ENCODE data around the gene PGA3. TPM values are rescaled to one million over a fixed set of nuclear protein-coding genes. Genes with fewer than 3 reads are reported as not detected.
"Not testable (repeated sequence)": the region's sequence is repeated elsewhere in the genome, so short reads cannot be mapped to it uniquely, and the experiment has no call there.

PGA3 gene
- total RNA-seq, 2 experiments from 2014 or later, result not detected

DNA sequence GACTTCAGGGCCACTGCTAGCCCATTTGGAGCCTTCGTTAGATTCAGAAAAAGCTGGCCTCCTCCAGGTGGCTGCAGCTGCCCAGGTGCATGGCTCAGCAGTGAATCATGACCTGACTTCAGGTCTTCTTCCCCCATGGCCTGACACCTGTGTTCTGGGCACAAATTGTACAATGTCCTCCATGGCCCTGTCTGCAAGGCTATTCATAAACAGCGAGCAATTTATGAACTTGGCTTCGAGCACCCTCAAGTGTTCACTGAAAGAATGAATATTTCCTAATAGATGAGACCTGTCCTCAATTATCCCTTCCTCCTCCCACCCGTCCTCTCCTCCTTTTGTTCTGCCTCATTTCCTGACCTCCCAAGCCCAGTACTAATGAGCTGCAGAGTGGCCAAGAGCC lies 29.9 kb upstream of the PGA3 start:
- peaks cover 2% of the 10 kb centered on the region for H3K9me3 Mint-ChIP-seq
- H3K4me3 Mint-ChIP-seq, result no peak overlapping the region
- CTCF ChIA-PET, result interaction anchor here (0.9 kb wide), 1 partner anchor 13 kb away, joined by 5 read pairs; no protein-coding TSS in a partner anchor
- H3K36me3 Mint-ChIP-seq, result no peaks in the 10 kb centered on the region
- H3K27me3 Mint-ChIP-seq, result peaks cover 2% of the 10 kb centered on the region
- H3K27ac Mint-ChIP-seq, result no peak overlapping the region
- POLR2A ChIA-PET, result no interaction called here
- intact Hi-C loops (cut with micrococcal nuclease), result no loop called here
- H3K4me1 Mint-ChIP-seq (ENCODE audit: low read depth), result peaks cover 11% of the 10 kb centered on the region
- DNase-seq, result no peak

DNA sequence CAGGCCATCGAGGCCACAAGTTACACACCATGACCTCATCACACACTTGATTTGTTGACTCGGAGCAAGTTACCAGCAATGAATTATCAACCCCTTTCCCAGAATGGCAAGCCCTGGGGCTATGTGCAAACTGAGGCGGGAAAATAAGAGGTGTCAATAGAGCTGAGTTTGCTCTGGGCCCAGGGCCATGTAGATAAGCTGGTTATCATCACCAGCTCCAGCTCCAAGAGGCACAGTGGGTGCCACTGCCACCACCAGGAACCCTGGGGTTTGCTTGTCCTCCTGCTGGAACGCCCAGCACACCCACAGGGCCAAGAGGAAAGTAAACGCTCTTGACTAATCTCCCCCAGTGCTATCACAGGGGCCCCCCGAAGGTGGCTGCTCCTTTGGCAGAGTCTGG lies 29.0 kb upstream of the PGA3 start:
- peaks cover 11% of the 10 kb centered on the region for H3K4me1 Mint-ChIP-seq (ENCODE audit: low read depth)
- H3K9me3 Mint-ChIP-seq, result peaks cover 2% of the 10 kb centered on the region
- no peak for DNase-seq
- peaks cover 2% of the 10 kb centered on the region for H3K27me3 Mint-ChIP-seq
- ChIA-PET CTCF (interaction anchor here (0.9 kb wide), 1 partner anchor 12 kb away, joined by 5 read pairs; no protein-coding TSS in a partner anchor), POLR2A (no interaction called here)
- H3K27ac Mint-ChIP-seq, result no peak overlapping the region
- intact Hi-C loops (cut with micrococcal nuclease), result no loop called here
- H3K4me3 Mint-ChIP-seq, result no peak overlapping the region
- no peaks in the 10 kb centered on the region for H3K36me3 Mint-ChIP-seq

DNA sequence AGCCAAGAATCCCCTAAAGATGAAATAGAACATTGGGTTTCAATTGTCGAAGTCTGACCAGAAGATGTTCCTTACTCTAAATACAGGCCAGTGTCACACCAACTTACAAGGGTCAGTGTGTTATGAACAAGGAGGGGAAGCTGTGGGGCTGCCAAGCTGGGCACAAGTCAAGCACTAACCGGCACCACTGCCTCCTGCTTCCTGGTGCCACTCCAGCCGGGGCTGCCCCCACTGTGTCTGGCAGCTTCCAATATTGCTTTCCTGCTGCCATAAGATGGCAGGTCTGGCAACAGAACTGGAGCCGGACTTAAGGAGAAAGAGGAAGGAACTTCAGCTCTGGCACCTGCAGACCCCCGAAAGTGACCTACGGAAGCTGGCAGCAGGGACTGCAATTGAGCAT lies 28.4 kb upstream of the PGA3 start:
- ChIA-PET POLR2A (no interaction called here), CTCF (interaction anchor here (0.6 to 1.4 kb wide), 3 partner anchors 12 to 344 kb away, joined by 3 to 7 read pairs (median 3); no protein-coding TSS in a partner anchor)
- peaks cover 2% of the 10 kb centered on the region for H3K9me3 Mint-ChIP-seq
- H3K4me3 Mint-ChIP-seq, result no peak overlapping the region
- H3K4me1 Mint-ChIP-seq (ENCODE audit: low read depth), result peaks cover 11% of the 10 kb centered on the region
- no peak for DNase-seq
- intact Hi-C loops (cut with micrococcal nuclease), result no loop called here
- H3K36me3 Mint-ChIP-seq, result no peaks in the 10 kb centered on the region
- peaks cover 2% of the 10 kb centered on the region for H3K27me3 Mint-ChIP-seq
- no peak overlapping the region for H3K27ac Mint-ChIP-seq

DNA sequence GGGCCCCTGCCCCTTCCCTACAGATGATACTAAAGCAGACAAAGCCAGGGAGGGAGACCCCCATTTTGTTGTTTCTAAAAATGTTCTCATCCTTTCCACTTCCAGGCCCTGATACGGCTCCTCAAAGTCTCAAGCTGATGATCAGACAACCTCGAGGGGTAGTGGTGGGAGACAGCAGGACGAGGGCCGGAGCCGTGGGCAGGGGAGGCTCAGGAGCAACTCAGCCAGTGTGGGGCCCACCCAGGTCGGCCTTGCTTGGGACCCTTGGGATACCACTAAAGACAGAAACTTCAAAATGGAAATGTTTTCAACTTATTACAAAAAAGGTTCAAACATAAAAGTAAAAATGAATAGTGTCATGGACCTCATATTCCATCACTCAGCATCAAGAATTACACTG lies 26.9 kb upstream of the PGA3 start:
- Mint-ChIP-seq H3K27me3 (peaks cover 2% of the 10 kb centered on the region), H3K9me3 (peaks cover 2% of the 10 kb centered on the region), H3K27ac (no peak overlapping the region), H3K4me3 (no peak overlapping the region), H3K4me1 (ENCODE audit: low read depth) (peaks cover 11% of the 10 kb centered on the region), H3K36me3 (no peaks in the 10 kb centered on the region)
- DNase-seq, result no peak
- POLR2A ChIA-PET, result no interaction called here
- CTCF ChIA-PET, result interaction anchor here (2.5 kb wide), 1 partner anchor 11 kb away, joined by 11 read pairs; no protein-coding TSS in a partner anchor
- intact Hi-C loops (cut with micrococcal nuclease), result no loop called here

DNA sequence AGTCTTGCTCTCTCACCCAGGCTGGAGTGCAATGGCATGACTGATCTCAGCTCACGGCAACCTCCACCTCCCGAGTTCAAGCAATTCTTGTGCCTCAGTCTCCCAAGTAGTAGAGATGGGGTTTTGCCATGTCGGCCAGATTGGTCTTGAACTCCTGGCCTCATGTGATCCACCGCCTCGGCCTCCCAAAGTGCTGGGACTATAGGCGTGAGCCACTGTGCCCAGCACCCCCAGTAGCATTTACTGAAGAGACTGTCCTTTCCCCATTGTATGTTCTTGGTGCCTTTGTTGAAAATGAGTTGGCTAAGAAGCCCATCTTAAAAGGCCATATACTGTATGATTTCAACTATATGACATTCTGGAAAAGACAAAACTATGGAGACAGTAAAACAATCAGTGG lies 23.1 kb upstream of the PGA3 start:
- H3K27ac Mint-ChIP-seq; CTCF ChIA-PET; H3K36me3 Mint-ChIP-seq; H3K27me3 Mint-ChIP-seq; intact Hi-C loops (cut with micrococcal nuclease); H3K4me3 Mint-ChIP-seq; DNase-seq; POLR2A ChIA-PET; H3K9me3 Mint-ChIP-seq; H3K4me1 Mint-ChIP-seq (ENCODE audit: low read depth): not testable (repeated sequence)

DNA sequence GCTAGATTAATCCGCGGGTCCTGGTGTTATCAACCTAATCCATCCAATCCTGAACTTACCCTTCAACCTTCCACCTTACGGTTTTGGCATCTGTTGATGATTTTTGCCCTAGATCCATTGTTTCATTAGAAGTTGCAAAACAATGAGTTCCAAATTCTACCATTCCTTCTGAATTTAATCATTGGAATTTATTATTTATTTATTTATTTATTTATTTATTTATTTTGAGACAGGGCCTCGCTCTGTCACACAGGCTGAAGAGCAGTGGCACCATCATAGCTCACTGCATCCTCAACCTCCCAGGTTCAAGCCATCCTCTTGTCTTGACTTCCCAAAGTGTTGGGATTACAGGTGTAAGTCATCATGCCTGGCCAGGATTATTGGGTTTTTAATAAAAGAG lies 21.8 kb upstream of the PGA3 start:
- no peaks in the 10 kb centered on the region for H3K27me3 Mint-ChIP-seq
- H3K27ac Mint-ChIP-seq, result no peak overlapping the region
- POLR2A ChIA-PET, result no interaction called here
- CTCF ChIA-PET, result no interaction called here
- H3K9me3 Mint-ChIP-seq, result no peaks in the 10 kb centered on the region
- intact Hi-C loops (cut with micrococcal nuclease), result no loop called here
- H3K36me3 Mint-ChIP-seq, result no peaks in the 10 kb centered on the region
- no peak for DNase-seq
- no peak overlapping the region for H3K4me3 Mint-ChIP-seq
- no peaks in the 10 kb centered on the region for H3K4me1 Mint-ChIP-seq (ENCODE audit: low read depth)

DNA sequence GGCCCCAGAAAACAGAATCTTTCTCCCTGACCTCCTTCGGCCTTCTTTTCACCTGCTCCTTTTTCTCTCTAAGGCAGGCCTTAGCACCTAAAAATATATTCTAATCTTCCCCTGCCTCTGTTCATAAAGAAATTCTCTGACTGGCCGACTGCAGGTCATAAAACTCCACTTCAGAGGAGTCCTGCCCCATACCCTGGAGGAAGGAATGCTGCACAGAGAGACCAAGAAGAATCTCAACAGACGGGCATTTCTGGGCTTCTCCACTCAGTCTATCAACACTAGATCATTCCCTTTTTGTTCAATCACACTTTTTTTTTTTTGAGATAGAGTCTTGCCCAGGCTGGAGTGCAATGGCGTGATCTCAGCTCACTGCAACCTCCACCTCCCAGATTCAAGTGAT lies 19.7 kb upstream of the PGA3 start:
- no peaks in the 10 kb centered on the region for H3K9me3 Mint-ChIP-seq
- no peak for DNase-seq
- H3K27me3 Mint-ChIP-seq, result no peaks in the 10 kb centered on the region
- intact Hi-C loops (cut with micrococcal nuclease), result no loop called here
- H3K4me1 Mint-ChIP-seq (ENCODE audit: low read depth), result peaks cover 2% of the 10 kb centered on the region
- no peak overlapping the region for H3K4me3 Mint-ChIP-seq
- H3K27ac Mint-ChIP-seq, result no peak overlapping the region
- ChIA-PET POLR2A (no interaction called here), CTCF (interaction anchor here (1.0 kb wide), 1 partner anchor 214 kb away, joined by 3 read pairs; no protein-coding TSS in a partner anchor)
- H3K36me3 Mint-ChIP-seq, result no peaks in the 10 kb centered on the region

DNA sequence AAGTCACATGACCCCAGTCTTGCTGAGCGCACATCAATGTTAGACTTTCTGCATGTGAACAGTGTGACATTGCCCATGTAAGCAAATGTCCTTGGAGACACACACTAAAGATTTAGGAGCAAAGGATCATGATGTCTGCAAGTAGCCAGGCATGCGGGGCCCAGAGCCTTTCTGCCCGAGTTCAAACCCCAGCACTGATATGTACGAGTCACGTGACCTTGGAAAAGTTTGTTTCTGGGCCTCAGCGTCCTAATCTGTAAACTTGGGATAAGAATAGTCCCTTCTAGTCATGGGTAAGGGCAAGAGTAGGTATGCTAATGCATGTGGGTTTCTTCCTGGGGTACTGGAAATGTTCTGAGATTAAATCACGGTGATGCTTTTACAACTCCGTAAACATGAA lies 16.8 kb upstream of the PGA3 start:
- Mint-ChIP-seq H3K4me1 (ENCODE audit: low read depth) (peaks cover 2% of the 10 kb centered on the region), H3K36me3 (no peaks in the 10 kb centered on the region), H3K27me3 (no peaks in the 10 kb centered on the region), H3K27ac (no peak overlapping the region), H3K9me3 (no peaks in the 10 kb centered on the region), H3K4me3 (no peak overlapping the region)
- no peak for DNase-seq
- POLR2A ChIA-PET, result interaction anchor here (0.6 kb wide), 1 partner anchor 147 kb away, joined by 3 read pairs; no protein-coding TSS in a partner anchor
- CTCF ChIA-PET, result interaction anchor here (0.9 to 4.8 kb wide), 21 partner anchors 9 to 412 kb away, joined by 3 to 71 read pairs (median 5); partner anchors contain the start of gene CD6
- intact Hi-C loops (cut with micrococcal nuclease), result loop anchor here (2.0 kb wide), 1 partner anchor 104 kb away; no protein-coding TSS in a partner anchor

DNA sequence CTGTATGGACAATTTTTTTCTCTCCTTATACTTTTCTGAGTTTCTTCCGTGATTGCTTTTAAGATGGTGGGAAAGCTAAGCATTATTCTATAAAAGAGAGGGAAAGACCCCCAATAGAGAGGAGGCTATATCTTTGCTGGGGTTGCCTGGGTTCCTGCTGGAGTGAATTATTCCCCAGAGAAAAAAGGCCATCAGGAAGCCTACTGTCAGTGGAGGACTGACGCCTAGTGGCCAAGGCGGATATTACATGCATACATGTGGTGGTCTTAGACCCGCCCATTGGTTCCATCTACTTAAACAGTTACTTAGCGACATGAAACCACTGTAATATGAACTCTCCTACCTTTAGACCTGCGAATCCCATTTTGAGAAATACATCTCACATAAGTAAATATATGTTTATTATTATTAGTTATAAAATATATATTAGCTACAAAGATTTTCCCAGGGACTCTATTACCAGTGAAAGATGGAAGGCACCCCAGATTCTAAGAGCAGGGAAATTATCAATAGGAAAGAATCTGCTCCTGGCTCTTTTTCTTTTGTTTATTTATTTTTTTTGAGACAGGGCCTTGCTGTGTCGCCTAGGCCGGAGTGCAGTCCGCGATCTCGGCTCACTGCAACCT lies 15.7 kb upstream of the PGA3 start:
- Mint-ChIP-seq H3K27me3 (peaks cover 3% of the 10 kb centered on the region), H3K4me1 (ENCODE audit: low read depth) (peaks cover 2% of the 10 kb centered on the region), H3K4me3 (peak overlapping the region; percentile 33), H3K27ac (no peak overlapping the region), H3K36me3 (no peaks in the 10 kb centered on the region), H3K9me3 (no peaks in the 10 kb centered on the region)
- ChIA-PET POLR2A (no interaction called here), CTCF (interaction anchor here (0.5 to 4.8 kb wide), 33 partner anchors 8 to 413 kb away, joined by 3 to 71 read pairs (median 5); partner anchors contain the start of genes CD6 and VPS37C)
- intact Hi-C loops (cut with micrococcal nuclease), result loop anchor here (1.0 to 2.0 kb wide), 5 partner anchors 58 to 356 kb away; no protein-coding TSS in a partner anchor
- DNase-seq, result peak; percentile 85

DNA sequence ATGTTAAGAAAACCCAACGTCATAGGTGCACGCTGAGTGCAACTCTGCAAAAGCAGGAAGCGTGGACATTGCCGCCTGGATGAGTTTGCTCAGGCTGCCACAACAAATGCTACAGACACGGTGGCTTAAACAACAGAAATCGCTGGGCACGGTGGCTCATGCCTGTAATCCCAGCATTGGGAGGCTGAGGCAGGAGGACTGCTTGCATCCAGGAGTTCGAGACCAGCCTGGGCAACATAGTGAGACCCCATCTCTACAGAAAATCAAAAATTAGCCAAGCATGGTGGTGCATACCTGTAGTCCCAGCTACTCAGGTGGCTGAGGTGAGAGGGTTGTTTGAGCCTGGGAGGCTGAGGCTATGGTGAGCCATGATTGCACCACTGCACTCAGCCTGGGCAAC lies 13.4 kb upstream of the PGA3 start:
- peaks cover 2% of the 10 kb centered on the region for H3K4me1 Mint-ChIP-seq (ENCODE audit: low read depth)
- ChIA-PET POLR2A (no interaction called here), CTCF (interaction anchor here (0.6 to 4.1 kb wide), 5 partner anchors 38 to 358 kb away, joined by 3 to 49 read pairs (median 3); partner anchors contain the start of gene CD6)
- intact Hi-C loops (cut with micrococcal nuclease), result no loop called here
- DNase-seq, result no peak
- H3K36me3 Mint-ChIP-seq, result no peaks in the 10 kb centered on the region
- H3K9me3 Mint-ChIP-seq, result no peaks in the 10 kb centered on the region
- no peak overlapping the region for H3K27ac Mint-ChIP-seq
- H3K27me3 Mint-ChIP-seq, result peaks cover 7% of the 10 kb centered on the region
- H3K4me3 Mint-ChIP-seq, result no peak overlapping the region

DNA sequence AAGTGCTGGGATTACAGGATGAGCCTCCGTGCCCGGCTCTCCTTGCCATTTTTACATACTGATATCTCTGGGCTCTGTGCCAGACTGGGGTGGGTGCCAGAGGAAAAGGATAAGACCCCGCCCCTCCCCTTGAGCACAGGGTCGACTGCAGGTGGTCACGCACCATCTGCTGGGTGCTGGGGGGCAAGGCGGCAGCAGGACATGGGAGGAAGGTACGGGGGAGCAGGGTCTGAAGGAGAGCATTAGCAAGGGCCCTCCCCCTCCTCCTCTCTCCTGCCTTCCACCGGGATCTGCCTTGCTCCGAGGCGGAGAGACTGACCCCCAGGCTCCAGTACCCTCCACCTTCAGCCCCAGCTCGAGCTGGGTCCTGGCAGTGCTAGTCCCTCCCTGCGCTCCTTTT lies 9.7 kb upstream of the PGA3 start:
- H3K36me3 Mint-ChIP-seq, result no peaks in the 10 kb centered on the region
- no peak overlapping the region for H3K27ac Mint-ChIP-seq
- no peak overlapping the region for H3K4me3 Mint-ChIP-seq
- no peaks in the 10 kb centered on the region for H3K9me3 Mint-ChIP-seq
- POLR2A ChIA-PET, result no interaction called here
- intact Hi-C loops (cut with micrococcal nuclease), result no loop called here
- no peaks in the 10 kb centered on the region for H3K4me1 Mint-ChIP-seq (ENCODE audit: low read depth)
- CTCF ChIA-PET, result interaction anchor here (1.2 kb wide), 1 partner anchor 363 kb away, joined by 3 read pairs; no protein-coding TSS in a partner anchor
- peaks cover 7% of the 10 kb centered on the region for H3K27me3 Mint-ChIP-seq
- no peak for DNase-seq

DNA sequence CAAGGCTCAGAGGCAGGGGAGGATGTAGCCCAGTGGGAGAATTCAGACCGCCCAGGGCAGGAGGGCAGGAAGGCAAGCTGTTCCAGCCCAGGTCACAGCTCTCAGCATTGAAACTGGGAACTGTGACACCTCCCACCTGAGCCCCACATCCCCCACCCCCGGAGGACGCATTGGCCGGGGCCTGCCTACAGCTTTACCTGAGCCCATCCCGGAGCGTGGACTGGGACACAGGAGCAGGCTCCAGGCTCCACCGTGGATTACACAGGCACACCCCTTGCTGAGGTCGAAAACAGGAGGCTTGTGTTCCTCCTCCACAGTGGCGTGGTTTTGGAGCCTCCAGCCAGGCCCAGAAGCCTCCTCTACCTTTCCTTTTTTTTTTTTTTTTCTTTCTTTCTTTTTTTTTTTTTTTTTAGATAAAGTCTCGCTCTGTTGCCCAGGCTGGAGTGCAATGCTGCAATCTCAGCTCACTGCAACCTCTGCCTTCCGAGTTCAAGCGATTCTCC lies 9.1 kb upstream of the PGA3 start:
- no peak overlapping the region for H3K27ac Mint-ChIP-seq
- H3K9me3 Mint-ChIP-seq, result peaks cover 4% of the 10 kb centered on the region
- POLR2A ChIA-PET, result no interaction called here
- H3K36me3 Mint-ChIP-seq, result no peaks in the 10 kb centered on the region
- intact Hi-C loops (cut with micrococcal nuclease), result no loop called here
- DNase-seq, result no peak
- CTCF ChIA-PET, result interaction anchor here (1.2 to 1.7 kb wide), 2 partner anchors 225 to 363 kb away, joined by 3 to 4 read pairs; no protein-coding TSS in a partner anchor
- peaks cover 7% of the 10 kb centered on the region for H3K27me3 Mint-ChIP-seq
- H3K4me3 Mint-ChIP-seq, result no peak overlapping the region
- no peaks in the 10 kb centered on the region for H3K4me1 Mint-ChIP-seq (ENCODE audit: low read depth)

Measured in activated CD4-positive, alpha-beta memory T cell treated with anti-CD3 and anti-CD28 coated beads for 36 hours (primary cell).